Upper lobe of left lung (tissue), 4 donors: ENCODE data around the gene NINJ1.

Source experiments
- EP300 ChIP-seq, 4 donors: sonication (generic); formaldehyde crosslinking; IDR thresholded peaks; one replicate each; pipeline ENCODE4 v1.5.1; 2017; ENCODE audit warnings: antibody characterized with exemption in 4 of 4, control low read depth in 2 of 4
- POLR2A ChIP-seq, 4 donors: fragments of 450-650 bp; IDR thresholded peaks; one replicate each; pipeline ENCODE4 v1.5.1; 2016 to 2017; ENCODE audit warnings: antibody characterized with exemption in 4 of 4, mild to moderate bottlenecking in 2 of 4
- POLR2AphosphoS5 ChIP-seq, 2 donors: sonication (generic); formaldehyde crosslinking; IDR thresholded peaks; one replicate each; pipeline ENCODE4 v1.5.1; 2017; ENCODE audit warnings: antibody characterized with exemption in 2 of 2
- TF ChIP-seq, protein P1 (sequence below), 6 experiments: fragments of 450-650 bp in 4 of 6; fragments of 200-600 bp in 2 of 6; sonication (generic) in 2 of 6; IDR thresholded peaks; one replicate each; pipeline ENCODE4 v1.5.1; 2016 to 2019; ENCODE audit warnings: antibody characterized with exemption in 6 of 6

DNA sequence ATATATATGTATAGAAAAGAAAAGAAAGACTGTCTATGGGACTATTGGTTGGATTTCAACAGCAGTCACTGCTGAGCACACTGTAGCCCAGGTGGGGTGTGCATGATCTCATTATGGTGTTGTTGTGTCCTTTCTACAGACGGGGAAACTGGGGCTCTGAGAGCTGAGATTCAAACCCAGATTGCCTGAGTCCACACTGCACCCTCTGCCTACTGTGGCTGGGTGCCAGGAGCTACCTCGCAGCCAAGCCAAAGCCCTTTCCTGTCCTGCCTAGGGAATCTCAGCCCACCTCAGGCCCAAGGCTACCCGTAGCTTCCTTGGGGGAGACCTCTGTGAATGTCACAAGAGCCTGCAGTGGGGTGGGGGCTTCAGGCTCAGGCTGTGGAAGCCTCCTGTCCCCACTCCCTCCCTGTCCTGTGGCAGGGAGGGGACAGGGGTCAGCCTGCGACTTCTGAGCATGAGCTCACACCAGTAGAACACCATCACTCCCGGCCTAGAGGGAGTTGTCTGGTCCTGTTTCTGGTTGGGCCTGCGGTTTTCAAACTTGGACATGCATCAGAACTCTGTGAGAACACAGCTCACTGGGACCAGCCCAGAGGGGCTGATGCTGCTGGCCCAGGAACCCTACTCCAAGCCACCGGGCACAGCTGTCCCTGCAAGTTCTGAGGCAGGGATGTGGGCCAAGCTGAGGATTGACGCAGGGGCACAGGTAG, 7.9 kb upstream of the NINJ1 start:
- TF ChIP-seq POLR2AphosphoS5 (IDR thresholded peaks at IDR 0.05) = no peak
- TF ChIP-seq, protein P1, sequence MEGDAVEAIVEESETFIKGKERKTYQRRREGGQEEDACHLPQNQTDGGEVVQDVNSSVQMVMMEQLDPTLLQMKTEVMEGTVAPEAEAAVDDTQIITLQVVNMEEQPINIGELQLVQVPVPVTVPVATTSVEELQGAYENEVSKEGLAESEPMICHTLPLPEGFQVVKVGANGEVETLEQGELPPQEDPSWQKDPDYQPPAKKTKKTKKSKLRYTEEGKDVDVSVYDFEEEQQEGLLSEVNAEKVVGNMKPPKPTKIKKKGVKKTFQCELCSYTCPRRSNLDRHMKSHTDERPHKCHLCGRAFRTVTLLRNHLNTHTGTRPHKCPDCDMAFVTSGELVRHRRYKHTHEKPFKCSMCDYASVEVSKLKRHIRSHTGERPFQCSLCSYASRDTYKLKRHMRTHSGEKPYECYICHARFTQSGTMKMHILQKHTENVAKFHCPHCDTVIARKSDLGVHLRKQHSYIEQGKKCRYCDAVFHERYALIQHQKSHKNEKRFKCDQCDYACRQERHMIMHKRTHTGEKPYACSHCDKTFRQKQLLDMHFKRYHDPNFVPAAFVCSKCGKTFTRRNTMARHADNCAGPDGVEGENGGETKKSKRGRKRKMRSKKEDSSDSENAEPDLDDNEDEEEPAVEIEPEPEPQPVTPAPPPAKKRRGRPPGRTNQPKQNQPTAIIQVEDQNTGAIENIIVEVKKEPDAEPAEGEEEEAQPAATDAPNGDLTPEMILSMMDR (IDR thresholded peaks at IDR 0.05) = no peak
- TF ChIP-seq POLR2A (IDR thresholded peaks at IDR 0.05) = no peak
- no peak for TF ChIP-seq EP300 (IDR thresholded peaks at IDR 0.05)
